HG03442 (cell line): ENCODE results near the gene TRIM45.
"Not testable (repeated sequence)": the region's sequence is repeated elsewhere in the genome, so short reads cannot be mapped to it uniquely, and the experiment has no call there.

ENCODE experiments used
- ATAC-seq: cut with Tn5 transposase; IDR thresholded peaks from one replicate; pipeline ENCODE4 v1.9.1; 2021; ENCODE audit warnings: mild to moderate bottlenecking, moderate library complexity; ENCODE audit not compliant: unreplicated experiment

The TRIM45 gene, protein sequence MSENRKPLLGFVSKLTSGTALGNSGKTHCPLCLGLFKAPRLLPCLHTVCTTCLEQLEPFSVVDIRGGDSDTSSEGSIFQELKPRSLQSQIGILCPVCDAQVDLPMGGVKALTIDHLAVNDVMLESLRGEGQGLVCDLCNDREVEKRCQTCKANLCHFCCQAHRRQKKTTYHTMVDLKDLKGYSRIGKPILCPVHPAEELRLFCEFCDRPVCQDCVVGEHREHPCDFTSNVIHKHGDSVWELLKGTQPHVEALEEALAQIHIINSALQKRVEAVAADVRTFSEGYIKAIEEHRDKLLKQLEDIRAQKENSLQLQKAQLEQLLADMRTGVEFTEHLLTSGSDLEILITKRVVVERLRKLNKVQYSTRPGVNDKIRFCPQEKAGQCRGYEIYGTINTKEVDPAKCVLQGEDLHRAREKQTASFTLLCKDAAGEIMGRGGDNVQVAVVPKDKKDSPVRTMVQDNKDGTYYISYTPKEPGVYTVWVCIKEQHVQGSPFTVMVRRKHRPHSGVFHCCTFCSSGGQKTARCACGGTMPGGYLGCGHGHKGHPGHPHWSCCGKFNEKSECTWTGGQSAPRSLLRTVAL

GRCh38 chr1:117121589-117122329, at the start of gene TRIM45:
Gene TRIM45, minus strand, starts transcription at chr1:117121749. Its CDS starts 548 bp downstream, at chr1:117121201.
- ATAC-seq: peak; percentile 86

DNA sequence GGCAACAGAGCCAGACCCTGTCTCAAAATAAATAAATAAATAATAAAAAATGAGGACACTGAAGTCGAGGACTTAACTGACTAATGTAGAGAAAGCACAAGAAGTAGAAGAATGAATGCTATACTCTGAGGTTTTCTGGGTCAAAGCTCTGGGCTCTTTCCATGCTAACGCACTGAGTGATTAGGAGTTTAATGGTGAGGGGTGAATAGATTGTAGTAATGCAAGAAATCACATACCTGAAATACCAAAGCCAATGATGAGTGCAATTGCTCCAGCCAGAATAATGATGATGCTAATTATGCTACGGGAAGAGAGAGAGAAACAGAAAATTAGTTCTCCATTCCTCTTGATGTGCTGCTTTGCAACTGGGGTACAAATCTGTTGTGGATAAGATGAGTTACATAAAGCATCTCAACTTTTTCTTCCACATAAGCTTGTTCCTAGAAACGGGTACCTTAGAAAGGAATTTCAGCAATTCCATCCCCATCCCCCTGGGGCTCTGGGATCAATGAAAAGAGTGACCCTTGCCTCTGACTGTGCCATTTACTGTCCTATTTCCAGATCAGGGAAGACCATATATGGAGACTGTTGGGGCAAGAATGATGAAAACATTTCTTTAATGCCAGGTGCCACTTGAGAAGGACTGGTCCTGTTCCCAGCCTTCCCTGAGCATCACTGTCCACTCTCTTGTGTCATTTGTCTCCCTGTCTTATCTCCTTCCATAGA, 48.5 kb upstream of the TRIM45 start:
- ATAC-seq: no peak

GRCh38 chr1:117167402-117167801, 45.9 kb upstream of the TRIM45 start:
- no peak for ATAC-seq

DNA sequence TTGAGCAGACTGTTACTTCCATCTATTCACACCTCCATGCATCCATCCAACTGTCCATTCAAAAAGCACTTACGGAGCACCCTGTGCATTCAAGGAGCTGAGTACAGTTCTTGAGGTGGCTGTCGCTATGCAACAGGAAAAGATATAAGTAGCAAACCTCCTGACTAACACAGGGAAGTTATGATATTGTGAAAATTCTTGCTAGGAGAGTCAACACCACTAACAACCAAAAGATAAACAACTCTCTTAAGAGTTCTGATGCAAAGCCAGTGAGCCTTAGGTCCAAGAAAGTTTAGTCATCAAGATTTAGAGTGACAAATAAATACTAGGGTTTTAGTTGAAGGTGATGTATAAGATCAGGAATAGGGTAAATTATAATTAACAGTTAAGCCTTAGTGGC, 44.5 kb upstream of the TRIM45 start:
- ATAC-seq: no peak

GRCh38 chr1:117164209-117164608, 42.7 kb upstream of the TRIM45 start:
- no peak for ATAC-seq

GRCh38 chr1:117162816-117163215, 41.3 kb upstream of the TRIM45 start:
- ATAC-seq: no peak

DNA sequence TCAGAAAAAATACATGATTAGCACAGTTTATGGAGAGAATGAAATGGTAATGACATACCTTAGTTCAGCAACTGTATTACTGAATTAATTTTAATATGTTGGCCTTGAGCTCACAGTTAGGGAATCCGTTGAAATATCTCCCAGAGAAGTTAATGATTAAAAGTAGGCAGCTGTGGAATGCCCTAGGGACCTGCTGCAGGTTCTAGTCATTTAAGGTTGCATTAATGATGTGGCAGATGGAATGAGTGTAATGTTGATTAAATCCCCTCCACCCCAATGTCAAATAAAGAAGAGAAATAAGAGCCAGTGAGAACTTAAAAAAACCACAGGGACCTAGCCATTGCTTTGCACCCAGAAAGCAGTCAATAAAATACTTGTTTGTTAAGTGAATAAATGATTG, 40.3 kb upstream of the TRIM45 start:
- ATAC-seq: no peak

- not testable (repeated sequence) for ATAC-seq
Observed at GRCh38 chr1:117151305-117151704, 29.8 kb upstream of the TRIM45 start.

DNA sequence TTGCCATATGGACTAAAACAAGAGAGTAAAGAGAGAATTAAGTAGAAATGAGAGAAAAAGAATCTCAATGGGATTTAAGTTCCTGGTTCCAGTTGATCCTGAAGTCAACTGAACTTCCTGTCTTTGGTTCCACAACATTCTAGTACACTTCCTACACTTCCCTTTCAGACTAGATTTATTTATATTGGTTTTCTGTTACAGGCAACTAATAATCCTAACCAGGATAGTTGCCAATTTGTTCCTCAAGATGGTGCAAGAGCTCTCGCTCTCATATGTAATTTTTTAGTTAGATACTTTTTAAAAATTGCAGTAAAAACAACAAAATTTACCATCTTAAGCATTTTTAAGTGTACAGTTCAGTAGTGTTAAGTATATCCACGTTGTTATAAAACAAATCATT, 28.8 kb upstream of the TRIM45 start:
- no peak for ATAC-seq

DNA sequence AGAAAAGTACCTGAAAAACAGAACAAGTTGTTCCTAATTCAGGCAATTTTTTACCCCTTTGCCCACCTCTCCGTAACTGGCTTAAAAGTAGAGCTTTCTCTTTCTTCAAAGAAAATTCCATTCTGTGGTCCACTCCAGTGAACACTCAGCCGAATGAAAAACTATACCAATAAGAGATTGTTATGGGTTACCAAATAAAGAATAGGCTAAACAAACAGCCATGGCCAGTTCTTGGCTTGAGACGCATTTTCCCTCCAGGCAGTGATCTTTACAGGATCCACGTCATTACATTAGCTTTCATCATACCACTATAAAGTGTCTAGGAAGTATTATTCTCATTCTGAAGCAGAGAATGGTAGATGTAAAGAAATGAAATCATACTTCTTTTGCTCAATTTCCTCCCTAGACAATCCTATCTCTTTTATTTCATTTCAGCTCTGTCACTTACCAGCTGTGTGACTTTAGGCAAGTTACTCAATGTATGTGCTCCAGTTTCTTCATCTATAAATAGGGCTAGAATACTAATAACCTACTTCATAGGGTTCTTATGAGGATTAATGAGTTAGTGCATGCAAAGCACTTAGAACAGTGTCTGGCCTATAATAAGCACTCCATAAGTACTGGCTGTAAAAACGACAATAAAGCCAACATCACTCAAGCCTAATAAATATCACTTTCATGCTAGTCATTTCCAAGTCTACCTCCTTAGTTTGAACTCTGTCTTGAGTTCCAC, 26.5 kb upstream of the TRIM45 start:
- ATAC-seq: no peak

- no peak for ATAC-seq
Observed at GRCh38 chr1:117147341-117147831, 25.8 kb upstream of the TRIM45 start.

DNA sequence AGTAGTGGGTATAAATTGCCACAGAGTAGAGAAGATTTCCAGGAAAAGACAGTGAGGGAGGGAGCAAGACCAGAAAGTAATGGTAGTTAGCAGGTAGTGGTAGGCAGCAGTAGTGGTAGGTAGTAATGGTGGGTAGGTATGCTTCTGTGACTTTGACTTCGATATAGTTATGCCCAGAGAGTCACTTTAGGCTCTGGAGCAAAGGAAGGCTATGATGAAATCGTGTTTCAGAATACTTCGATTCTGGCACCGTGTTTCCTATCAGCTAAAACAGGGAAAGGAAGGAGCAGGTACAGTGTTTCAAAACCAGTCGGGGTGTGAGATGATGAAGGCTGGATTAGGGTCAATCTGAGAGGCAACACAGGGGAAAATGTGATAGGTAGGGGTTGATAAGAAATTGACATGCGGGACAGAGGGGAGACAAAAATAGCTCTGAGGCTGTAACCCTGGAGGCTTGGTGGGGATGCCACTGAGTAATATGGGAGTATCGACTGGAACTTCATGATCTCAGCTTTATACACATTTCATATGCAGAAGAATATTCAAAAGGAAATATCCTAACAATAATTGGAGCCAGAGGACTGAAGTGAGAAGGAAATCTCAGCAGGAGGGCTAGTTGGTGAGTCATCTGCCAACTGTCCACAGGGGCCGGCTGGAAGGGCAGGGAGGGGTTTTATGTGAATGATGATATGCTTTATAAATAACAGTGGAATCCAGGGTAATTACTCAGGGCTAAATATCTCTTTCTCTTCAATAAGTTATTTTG, 25.2 kb upstream of the TRIM45 start:
- no peak for ATAC-seq

DNA sequence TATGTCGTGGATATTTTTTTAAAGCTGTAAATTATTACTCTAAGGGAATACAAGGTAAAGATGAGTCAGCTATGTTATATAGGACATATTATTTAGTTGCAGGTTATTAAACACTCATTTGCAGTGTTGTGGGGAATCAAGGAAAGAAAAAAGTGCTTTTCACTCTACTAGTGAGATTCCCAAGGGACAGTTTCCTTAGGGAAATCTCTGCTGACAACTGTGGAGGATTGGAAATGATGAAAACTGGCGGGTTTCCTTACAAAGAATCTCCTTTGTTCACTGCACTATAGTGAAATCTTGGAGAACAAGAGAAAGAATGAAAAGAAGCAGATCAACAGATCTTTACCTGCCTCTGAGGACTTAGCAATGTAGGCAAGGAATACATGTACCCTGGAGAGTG, 24.5 kb upstream of the TRIM45 start:
- no peak for ATAC-seq

GRCh38 chr1:117143871-117144270, 22.3 kb upstream of the TRIM45 start:
- ATAC-seq: no peak

- ATAC-seq: no peak
Observed at GRCh38 chr1:117143172-117143571, 21.6 kb upstream of the TRIM45 start.

DNA sequence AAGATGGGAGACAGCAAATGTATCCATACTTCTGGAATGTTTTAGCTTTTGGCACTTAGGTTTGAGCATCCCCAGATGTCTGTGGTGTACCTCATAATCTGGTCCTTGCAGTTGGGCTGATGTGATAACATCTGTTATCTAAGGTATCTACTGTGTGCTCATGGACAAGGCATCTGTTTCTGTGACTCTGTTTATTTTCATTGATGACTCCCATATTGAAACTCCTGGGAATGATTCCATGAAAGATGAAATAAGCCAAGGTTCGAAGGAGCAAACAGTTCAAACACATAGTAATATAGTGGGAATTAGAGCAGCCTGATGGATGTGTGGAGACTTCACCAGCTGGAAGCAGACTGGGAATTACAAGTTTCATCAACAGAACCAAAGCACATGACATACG, 20.7 kb upstream of the TRIM45 start:
- no peak for ATAC-seq

DNA sequence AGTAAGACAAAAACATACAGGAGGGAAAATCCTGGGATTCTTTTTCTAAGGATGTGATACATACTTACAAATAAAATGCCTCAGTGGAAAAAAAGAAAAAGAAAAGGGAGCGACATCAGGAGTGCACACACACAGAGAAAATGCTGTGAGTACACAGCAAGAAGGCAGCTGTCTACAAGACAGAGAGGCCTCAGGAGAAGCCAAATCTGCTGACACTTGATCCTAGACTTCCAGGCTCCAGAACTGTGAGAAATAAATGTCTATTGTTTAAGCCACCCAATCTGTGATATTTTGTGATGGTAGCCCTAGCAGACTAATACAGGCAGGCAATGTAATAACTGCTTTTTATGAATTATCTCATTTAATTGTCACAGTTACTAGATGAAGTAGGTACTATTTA, 17.0 kb upstream of the TRIM45 start:
- no peak for ATAC-seq

DNA sequence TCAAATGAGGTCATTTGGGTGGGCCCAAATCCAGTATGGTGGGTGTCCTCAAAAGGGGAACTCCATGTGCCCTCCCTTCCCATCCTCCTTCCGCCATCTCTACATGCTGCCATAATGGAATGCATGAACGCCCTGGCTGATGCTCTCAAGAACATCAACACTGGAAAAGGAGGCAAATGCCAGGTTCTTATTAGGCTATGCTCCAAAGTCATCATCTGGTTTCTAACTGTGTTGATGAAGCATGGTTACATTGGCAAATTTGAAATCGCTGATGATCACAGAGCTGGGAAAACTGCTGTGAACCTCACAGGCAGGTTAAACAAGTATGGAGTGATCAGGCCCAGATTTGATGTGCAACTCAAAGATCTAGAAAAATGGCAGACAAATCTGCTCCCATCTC, 16.6 kb upstream of the TRIM45 start:
- ATAC-seq: no peak

- no peak for ATAC-seq
Observed at GRCh38 chr1:117137281-117137855, 15.8 kb upstream of the TRIM45 start.
